Inferior parietal cortex (tissue), 1 donor: Measurements from ENCODE around the gene CARD14.

ENCODE experiments used
- DNase-seq: peaks from one replicate; pipeline ENCODE4 v3.0.0-alpha.2; 2016; ENCODE audit errors: extremely low spot score

The CARD14 gene

GRCh38 chr17:80169784-80170500 lies at the start of gene CARD14:
TSS of gene CARD14 (plus strand) at chr17:80170030. CDS start at chr17:80181439, 11,409 bp downstream.
- DNase-seq, result no peak

GRCh38 chr17:80122026-80122575 lies 47.7 kb upstream of the CARD14 start:
- DNase-seq, result no peak

- no peak for DNase-seq
These were observed 46.8 kb upstream of the CARD14 start for GRCh38 chr17:80122926-80123505.

- no peak for DNase-seq
These were observed 46.0 kb upstream of the CARD14 start for GRCh38 chr17:80123791-80124190.

GRCh38 chr17:80124351-80124981 lies 45.4 kb upstream of the CARD14 start:
- no peak for DNase-seq

- no peak for DNase-seq
These were observed 44.0 kb upstream of the CARD14 start for GRCh38 chr17:80125656-80126448.

GRCh38 chr17:80126449-80126715 lies 43.4 kb upstream of the CARD14 start:
- DNase-seq, result no peak

- no peak for DNase-seq
These were observed 40.7 kb upstream of the CARD14 start for GRCh38 chr17:80129006-80129565.

- no peak for DNase-seq
These were observed 38.8 kb upstream of the CARD14 start for GRCh38 chr17:80130992-80131391.

GRCh38 chr17:80132906-80133625 lies 36.8 kb upstream of the CARD14 start:
- no peak for DNase-seq

GRCh38 chr17:80133626-80133970 lies 36.2 kb upstream of the CARD14 start:
- no peak for DNase-seq

- no peak for DNase-seq
These were observed 32.7 kb upstream of the CARD14 start for GRCh38 chr17:80137131-80137530.

GRCh38 chr17:80138856-80139426 lies 30.9 kb upstream of the CARD14 start:
- no peak for DNase-seq

GRCh38 chr17:80141463-80142165 lies 28.2 kb upstream of the CARD14 start:
- DNase-seq, result no peak

- no peak for DNase-seq
These were observed 26.9 kb upstream of the CARD14 start for GRCh38 chr17:80142929-80143328.

GRCh38 chr17:80145076-80146075 lies 24.5 kb upstream of the CARD14 start:
- no peak for DNase-seq

- no peak for DNase-seq
These were observed 23.5 kb upstream of the CARD14 start for GRCh38 chr17:80146121-80147034.
